ENCODE data around the gene BMP5.
A peak's percentile ranks its signal among the peaks of the same experiment; 100 is the strongest.

Gene BMP5

DNA sequence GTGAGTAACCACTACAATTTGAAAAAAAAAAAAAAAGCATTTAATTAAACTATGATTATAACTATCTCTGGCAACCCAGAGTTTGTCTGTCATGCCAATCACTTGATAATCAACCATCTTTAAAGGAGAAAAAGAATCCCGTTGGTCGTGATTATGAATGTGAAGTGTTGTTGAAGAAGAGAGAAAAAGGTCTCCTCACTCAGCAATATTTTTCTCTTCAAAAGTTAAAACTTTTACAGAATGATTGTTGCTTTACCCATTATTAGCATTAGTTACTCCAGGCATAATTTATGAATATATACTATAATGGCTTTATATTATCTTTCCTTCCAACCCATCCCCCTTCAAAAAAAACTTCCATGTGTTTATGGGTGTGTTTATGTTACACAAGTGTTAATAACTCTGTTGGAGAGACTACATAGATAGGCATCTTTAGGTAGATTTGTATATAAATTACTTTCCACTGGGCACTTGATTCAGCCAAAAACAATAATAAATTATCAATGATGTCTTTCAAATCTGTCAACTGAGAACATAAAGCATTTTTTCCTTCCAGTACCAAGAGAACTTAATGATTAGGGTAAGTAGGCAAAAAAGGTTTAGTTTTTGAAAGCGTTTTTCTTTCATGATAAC, 5.1 kb downstream of the BMP5 start:
- DNase-seq = no peak

DNA sequence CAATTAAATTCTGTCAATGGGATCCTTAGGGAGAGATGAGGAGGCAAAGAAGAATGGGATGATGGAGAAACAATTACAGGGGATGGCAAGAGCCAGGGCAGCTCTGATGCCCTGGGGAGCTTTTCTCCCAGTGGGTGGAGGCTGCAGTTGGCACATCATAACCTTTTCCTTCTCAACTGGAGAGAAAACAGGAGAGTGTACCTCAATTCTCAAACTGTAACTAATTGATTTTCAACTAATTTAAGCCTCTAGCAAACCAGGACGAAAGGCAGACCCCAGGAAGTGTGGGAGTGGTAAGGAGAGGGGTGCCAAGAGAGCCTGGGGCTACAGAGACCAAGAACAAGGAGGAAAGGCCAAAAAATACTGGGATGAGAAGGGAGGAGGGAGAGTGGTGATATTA, 5.7 kb downstream of the BMP5 start:
- DNase-seq = no peak

- peak; percentile 36 for DNase-seq
Observed at GRCh38 chr6:55868771-55869479, 6.5 kb downstream of the BMP5 start.

DNA sequence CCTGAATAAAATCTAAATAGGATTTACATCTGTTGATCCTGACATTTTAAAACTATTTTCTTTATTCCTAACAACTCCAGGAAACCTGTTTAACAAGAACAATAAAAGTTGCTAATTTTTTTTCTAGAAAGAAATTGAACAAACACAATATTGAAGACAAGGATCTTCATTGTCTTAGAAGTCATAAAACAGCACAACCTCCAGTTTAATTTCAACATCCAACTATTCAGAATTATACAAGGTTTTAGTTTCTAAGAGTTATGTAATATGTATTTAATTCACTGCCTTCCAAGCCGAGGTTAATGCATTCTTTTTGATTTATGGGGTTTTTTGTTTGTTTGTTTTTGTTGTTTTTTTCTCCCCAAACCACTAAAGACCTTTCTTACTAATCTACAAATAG, 7.2 kb downstream of the BMP5 start:
- no peak for DNase-seq

GRCh38 chr6:55866128-55866527, 9.3 kb downstream of the BMP5 start:
- no peak for DNase-seq

GRCh38 chr6:55853008-55854001, 22.1 kb downstream of the BMP5 start:
- no peak for DNase-seq

GRCh38 chr6:55841341-55841740, 34.0 kb downstream of the BMP5 start:
- DNase-seq = no peak

DNA sequence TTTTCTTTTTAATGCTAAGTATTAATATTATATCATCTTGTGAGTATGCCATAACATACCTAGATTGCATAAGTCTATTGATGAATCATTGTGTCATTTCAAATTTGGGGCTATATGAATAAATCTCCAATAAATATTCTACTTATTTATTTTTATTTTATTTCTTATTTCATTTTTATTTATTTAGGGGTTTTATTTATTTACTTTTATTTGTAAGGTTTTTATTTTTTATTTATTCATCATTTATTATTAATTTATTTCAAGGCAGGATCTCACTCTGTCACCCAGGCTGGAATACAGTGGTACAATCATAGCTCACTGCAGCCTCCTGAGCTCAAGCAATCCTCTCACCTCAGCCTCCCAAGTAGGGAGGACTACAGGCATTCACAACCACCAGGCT, 36.3 kb downstream of the BMP5 start:
- no peak for DNase-seq

- no peak for DNase-seq
Observed at GRCh38 chr6:55836945-55837344, 38.4 kb downstream of the BMP5 start.

DNA sequence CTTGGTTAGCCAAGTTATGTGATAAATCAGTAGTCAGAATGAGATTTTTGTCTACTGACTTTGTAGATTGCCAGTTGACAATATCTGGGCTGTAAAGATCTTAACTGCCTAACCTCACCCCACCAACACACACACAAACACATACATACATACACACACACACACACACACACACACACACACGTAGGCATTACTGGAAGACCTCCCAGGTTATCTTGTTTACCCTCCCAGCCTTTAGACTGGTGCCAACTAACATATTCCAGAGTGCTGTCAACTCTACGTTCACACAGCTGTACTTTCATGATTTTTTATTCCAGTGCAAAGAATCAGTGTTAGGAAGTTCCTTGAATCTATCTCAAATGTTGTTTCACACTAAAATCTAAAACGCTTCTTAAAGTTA, 38.9 kb downstream of the BMP5 start:
- DNase-seq = no peak

- no peak for DNase-seq
Observed at GRCh38 chr6:55835220-55835619, 40.2 kb downstream of the BMP5 start.

DNA sequence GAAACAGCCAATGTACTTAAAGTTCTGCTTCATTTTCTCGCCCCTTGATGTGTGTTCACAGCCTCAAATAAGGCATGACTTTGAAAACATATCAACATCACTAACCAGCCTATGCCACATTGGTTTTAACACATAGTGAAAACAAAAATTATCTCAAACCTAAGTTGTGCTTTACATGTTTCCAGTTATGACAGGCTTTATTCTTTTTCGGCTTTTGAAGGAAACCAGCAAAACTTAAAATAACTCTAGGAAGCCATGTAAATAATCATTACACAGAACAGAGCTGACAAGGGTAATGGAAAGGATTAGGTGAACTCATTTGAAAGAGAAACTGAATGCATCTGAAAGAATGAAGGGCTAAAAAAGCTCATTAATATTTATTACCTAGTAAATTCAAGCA, 42.1 kb downstream of the BMP5 start:
- no peak for DNase-seq

DNA sequence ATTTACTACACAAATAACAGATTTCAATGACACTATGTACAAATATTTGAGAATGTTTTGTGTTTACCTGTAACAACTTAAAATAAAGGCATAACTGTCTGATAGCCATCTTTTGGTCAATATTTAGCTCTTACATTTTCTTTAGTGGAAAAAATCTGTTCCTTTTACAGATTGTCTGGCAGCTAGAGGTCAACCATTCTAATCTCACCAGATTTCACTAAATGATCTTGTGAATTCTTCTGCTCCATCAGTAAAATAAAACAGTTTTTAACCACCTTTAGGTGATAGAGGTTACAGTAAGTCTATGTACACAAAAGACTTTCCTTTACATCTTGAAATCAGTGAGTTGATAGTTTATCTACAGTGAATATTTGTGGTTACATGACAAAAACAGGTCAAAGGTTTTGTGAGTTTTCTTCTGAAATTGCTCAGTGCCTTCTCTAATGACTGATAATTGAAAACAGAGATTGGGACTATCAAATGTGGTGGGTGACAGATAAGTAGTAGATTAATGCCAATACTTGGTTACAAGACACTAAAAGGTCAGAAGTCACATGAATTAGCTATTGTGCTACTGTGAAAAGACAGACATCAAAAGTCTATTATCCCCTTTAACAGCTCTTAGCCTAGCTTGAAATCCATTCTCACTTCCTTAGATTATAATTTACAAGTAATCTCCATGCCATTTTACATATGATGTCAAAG, 47.4 kb downstream of the BMP5 start:
- DNase-seq = no peak

DNA sequence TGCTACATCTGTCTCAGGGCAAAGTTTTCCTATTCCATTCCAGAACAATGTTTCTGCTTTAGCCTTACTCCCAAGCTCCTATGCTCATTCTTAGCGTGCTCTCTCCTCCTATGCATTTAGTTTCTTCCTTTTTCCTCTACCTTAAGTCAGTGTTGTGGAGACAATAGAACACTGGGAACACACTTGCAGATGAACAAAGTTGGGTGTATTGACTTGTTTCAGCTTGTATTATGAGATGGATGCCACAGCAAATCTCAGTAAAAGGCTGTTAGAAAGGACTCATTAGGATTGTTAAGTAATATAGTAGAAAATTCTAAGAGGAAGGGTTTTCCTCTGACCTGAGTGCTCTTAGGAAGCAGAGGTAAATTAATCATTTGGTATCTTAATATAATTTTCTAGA, 48.4 kb downstream of the BMP5 start:
- DNase-seq = no peak

- DNase-seq = no peak
Observed at GRCh38 chr6:55825402-55826051, 49.9 kb downstream of the BMP5 start.

GRCh38 chr6:55822815-55823214, 52.6 kb downstream of the BMP5 start:
- DNase-seq = no peak

GRCh38 chr6:55822005-55822404, 53.4 kb downstream of the BMP5 start:
- DNase-seq = no peak

DNA sequence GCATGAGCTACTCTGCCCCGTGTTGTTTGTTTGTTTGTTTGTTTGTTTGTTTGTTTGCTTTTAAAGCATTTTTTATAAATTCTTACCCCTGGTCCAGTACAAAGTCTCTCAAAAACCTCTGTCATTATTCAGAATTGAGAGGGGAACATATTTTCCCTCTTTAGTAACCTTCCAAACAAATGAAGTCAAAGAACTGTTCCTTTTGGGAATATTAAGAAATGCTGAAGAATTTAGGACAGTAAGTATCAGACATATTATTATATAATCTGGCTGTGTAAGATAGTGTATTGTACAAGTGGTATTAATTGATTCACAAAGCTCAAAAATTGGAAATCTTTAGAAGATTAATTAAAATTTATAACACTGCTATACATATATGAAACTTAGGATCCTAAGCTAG, 54.7 kb downstream of the BMP5 start:
- no peak for DNase-seq

- no peak for DNase-seq
Observed at GRCh38 chr6:55819811-55820210, 55.6 kb downstream of the BMP5 start.

GRCh38 chr6:55818482-55818881, 56.9 kb downstream of the BMP5 start:
- no peak for DNase-seq

DNA sequence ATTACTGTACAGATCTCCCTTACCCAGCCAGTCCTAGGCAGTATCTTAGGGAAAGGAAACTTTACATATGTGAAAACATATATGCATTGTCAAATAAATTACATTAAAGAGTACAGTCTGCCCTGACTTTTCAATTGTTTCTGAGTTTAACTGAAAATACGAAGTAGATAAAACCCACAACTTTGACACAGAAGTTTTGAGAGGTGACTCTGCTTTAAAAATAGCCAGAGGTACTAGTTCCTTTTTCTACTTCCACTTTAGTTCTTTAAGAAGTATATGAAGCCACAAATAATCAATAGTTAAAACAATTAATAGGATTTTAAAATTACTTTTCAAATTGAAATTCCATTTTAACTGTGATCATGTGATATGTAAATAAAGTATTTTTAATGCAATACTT, 62.9 kb downstream of the BMP5 start:
- no peak for DNase-seq

GRCh38 chr6:55811074-55811473, 64.3 kb downstream of the BMP5 start:
- DNase-seq = no peak

GRCh38 chr6:55802259-55802658, 73.1 kb downstream of the BMP5 start:
- DNase-seq = no peak

Data from activated CD4-positive, alpha-beta T cell treated with anti-CD3 and anti-CD28 coated beads for 48 hours (primary cell).